Forelimb muscle (tissue), 1 donor: ENCODE data around the gene MNAT1. TPM values are rescaled to one million over a fixed set of nuclear protein-coding genes. Genes with fewer than 3 reads are reported as not detected.
"Not testable (repeated sequence)": the region's sequence is repeated elsewhere in the genome, so short reads cannot be mapped to it uniquely, and the experiment has no call there.

ENCODE experiments used
- DNase-seq: peaks from one replicate; pipeline ENCODE4 v3.0.0-alpha.2; 2013; ENCODE audit warnings: low read depth
- polyA plus RNA-seq: library from polyadenylated mRNA; unstranded; fragments of 120-200 nt; gene quantifications from one replicate; pipeline ENCODE4 v1.2.1, GENCODE V29; 2013; ENCODE audit not compliant: insufficient read length

MNAT1 gene
- polyA plus RNA-seq, 1 donor: 51.0 TPM

- no peak for DNase-seq
Measured at GRCh38 chr14:60805841-60806430, 71.4 kb downstream of the MNAT1 start.

- DNase-seq: no peak
Measured at GRCh38 chr14:60807247-60807646, 72.7 kb downstream of the MNAT1 start.

GRCh38 chr14:60807971-60808370 lies 73.4 kb downstream of the MNAT1 start:
- DNase-seq: no peak

DNA sequence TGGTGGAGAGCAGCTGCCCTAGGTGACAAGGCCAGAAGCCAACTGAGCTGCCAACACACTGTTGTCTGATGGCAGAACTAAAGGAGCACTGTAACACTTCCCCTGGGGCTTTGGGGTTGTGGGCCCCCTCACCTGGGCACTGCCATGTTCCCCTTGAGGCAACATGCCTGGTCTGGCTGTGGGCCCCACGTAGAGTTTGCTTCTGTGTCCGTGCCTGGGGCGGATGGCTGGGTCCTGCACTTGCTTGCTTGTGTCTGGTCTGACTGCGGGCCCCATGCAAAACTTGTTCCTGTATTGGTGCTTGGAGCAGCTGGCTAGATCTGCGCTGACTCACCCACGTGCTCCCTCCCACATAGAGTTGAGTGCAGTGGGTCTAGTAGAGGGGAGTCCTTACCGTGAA lies 78.4 kb downstream of the MNAT1 start:
- no peak for DNase-seq

GRCh38 chr14:60815371-60815770 lies 80.8 kb downstream of the MNAT1 start:
- no peak for DNase-seq

DNA sequence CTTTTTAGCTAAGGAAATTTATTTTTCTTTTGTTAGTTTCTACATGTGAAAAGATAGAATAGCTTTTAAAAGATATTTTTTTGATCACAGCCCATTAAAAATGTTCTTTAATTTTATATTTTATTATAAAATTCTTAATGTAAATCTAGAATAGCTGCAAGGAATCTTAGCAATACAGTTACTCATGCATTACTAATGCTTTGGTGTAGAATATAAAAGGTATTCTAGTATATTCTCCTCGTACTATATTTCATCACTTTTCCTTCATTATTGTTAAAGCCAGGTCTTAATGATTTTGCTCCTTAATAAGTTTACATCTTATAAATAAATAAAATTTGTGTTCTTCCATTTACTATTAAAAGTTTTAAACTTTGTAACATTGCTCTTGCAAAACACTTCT lies 82.6 kb downstream of the MNAT1 start:
- no peak for DNase-seq

GRCh38 chr14:60819575-60819974 lies 85.0 kb downstream of the MNAT1 start:
- DNase-seq: no peak

- DNase-seq: no peak
Measured at GRCh38 chr14:60838601-60839000, 104.0 kb downstream of the MNAT1 start.

DNA sequence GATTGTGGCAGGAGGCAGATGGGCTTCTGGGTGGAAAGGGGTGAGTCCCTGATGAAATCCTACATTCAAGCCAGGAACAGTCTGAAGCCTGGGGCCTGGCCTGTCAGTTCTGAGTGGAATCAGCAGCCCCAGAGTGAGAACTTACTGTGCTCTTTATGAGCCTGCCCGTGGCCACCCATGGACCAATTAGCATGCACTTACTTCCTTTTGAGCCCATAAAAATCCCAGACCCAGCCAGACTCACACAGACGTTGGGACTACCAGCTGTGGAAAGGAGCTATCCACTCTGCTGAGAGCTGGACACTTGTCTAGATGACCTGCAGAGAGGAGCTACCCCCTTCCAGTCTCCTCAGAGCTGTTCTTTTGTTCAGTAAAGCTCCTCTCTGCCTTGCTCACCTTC lies 104.5 kb downstream of the MNAT1 start:
- no peak for DNase-seq

DNA sequence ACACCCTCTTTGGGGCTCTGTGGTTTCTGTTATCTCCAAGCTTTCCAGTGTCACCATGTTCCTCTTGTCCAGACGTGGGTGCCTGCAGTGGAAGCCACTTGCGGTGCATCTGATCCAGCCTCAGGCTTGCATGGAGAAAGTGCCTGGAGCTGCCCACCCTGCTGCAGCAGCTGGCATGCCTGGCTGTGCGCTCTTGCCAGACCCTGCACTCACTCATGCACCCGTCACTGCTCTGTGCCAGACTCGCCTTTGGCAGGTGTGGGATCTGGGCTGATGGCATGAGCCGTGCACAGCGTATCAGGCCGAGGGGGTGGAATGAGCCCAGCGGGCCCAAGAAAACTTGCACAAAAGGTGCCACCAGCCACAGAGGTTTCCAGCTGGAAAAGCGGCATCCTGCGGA lies 105.1 kb downstream of the MNAT1 start:
- DNase-seq: no peak

DNA sequence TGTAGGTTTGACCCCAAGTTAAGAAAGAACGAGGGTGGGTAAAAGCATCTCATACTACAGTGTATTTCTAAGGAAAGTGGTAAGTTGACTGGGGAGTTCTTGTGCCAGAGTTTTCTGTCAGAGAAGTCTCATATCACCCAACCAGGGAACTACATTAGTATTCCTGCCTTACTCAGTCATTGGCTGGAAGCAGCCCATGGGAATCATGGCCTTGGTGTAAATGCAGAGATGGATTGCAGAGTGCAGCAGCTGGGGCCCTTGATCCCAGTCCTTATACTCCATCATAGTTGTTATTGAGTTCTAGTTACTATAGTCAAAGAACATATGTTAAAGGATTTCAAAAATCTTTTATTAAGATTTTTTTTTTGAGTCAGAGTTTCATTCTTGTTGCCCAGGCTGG lies 105.8 kb downstream of the MNAT1 start:
- DNase-seq: no peak

DNA sequence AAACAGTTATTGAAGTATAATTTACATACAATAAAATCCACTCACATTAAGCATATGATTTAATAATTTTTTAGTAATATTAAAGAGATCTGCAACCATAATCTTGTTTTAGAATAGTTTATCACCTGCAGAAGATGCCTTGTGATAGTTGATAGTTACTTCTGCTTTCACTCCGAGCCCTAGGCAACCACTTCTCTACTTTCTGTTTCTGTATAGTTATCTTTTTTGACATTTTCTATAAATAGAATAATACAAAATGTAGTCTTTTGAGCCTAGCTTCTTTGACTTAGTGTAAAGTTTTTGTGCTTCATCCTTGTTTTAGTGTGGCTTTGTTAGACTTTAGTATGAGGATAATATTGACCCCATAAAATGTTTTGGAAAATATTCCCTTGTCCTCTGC lies 111.0 kb downstream of the MNAT1 start:
- no peak for DNase-seq

DNA sequence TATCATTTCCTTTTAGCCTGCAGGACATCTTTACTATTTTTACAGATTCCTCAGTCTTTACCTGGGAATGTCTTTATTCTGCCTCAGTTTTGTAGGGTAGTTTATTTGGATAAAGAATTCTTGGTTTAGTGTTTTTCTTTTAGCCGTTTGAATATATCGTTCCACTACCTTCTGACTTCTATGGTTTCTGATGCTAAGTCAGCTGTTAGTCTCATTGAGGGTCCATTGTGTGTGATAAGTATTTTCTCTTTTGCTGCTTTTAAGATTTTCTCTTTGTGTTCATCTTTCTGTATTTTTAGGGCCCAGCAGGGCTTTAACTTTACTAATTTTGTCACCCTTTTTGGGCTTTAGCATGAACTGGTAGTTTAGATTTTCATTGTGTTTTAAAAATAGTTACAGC lies 113.5 kb downstream of the MNAT1 start:
- no peak for DNase-seq

GRCh38 chr14:60851692-60852091 lies 117.1 kb downstream of the MNAT1 start:
- not testable (repeated sequence) for DNase-seq

GRCh38 chr14:60856111-60856510 lies 121.5 kb downstream of the MNAT1 start:
- DNase-seq: no peak

- DNase-seq: no peak
Measured at GRCh38 chr14:60859525-60859924, 125.0 kb downstream of the MNAT1 start.

DNA sequence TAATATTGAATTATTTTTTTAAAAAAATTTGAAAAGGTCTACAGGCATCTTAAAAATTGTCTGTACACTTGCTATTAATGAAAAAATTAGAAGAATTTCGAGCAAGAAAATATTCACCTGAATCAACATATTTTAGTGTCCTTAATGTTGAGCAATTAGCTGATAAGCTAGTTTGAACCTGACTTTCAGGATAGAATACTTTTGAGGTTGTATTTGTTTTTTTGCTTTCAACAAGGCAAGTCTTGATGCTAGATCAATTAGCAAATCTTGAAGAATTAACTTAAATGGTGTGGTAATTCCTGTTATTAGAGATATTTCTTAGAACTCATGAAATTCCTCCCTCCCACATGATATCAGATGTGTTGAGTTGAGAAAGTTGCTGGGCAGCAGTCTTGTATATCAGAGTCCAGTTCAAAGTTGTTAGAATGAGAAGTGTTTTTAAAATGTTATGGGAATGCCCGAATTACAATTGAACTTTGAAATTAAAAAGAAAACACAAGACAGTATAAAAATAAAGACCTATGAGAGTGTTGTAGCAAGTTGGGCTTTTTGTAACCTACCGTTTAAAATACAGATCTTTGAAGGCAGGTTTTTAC lies 127.1 kb downstream of the MNAT1 start:
- DNase-seq: no peak

DNA sequence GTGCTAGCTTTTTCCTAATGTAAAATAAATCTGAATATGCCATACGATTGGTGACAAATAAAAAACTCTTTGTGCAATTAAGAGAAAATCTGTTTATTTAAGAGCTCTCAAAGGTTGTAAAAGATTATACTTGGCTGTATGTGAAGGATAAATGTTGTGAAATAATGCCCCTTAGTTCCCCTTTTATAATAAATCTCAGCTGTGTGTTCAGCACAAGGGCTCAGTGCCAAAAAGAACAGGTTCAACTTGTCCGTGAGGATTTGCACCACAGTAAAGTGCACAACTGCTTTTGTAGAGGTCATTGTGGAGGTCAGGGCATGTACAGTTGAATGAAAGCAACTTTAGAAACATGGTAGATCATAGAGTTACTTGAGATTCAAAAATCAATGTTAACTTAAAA lies 127.7 kb downstream of the MNAT1 start:
- peak; percentile 39 for DNase-seq

DNA sequence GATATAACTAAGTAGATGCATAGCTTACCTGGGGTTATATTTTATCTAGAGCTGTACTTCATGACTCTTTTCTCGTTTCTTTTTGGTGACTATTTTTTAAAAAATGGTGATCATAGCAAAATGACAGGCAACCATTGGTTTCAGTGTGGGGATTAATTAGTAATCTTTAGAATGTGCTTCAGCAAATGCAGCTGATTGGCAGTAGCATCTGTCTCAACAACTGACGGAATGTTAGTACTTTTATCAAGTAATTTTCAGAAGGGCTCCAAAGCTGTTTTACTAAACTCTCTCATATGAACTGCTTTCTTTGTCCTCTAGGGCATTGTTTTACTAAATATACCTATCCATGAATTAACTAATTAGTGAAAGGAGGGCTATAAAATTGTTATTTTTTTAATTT lies 128.7 kb downstream of the MNAT1 start:
- no peak for DNase-seq

- no peak for DNase-seq
Measured at GRCh38 chr14:60865378-60866127, 131.0 kb downstream of the MNAT1 start.

DNA sequence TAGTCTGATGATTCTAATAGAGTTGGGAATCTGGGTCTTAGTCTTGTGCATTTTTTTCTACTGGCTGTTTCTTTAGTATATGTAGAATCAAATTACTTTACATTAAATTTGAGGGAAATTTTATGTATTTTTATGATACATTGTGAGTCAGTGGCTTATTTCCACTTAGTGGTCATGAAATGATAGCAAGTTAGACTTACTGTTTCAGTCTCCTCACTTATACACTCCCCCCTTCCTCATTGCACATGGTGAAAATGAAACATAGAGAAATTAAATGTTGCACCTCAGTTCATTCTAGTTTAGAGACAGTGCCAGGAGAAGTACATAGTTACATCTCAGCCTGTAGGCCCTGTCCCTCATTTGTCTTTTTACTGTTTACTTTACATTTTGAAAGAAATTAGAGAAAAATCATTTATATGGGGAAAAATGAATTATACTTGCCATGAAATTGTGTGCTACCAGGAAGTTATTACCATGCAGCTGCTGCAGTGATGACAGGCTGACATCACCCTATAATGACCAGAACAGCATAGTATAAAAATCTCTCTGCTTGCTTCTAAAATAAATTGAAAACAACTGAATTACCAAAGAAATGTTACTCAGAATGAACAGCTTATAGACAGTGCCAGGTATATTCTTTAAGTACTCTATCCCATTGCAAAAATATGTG lies 133.1 kb downstream of the MNAT1 start:
- no peak for DNase-seq

- no peak for DNase-seq
Measured at GRCh38 chr14:60878121-60878520, 143.6 kb downstream of the MNAT1 start.

DNA sequence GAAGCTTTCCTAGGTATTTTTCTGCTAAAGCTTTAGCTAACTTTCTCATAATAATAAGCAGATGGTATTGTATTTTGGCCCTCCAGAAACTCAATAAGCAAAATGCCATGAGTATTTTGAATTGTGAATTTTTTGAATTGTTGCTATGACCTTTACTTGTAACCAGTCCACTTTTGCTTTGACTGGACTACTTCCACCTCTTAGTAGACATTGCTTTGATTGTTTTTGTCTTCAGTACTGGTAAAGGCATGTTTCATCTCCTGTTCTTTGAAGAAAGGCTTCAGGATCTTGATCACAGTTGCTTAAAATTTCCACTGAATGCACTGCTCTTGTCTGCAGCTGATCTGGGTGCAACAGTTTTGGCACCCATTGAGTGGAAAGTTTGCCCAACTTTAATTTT lies 144.0 kb downstream of the MNAT1 start:
- no peak for DNase-seq
